ENCODE results near the gene ITGB7. TPM values are rescaled to one million over a fixed set of nuclear protein-coding genes. Genes with fewer than 3 reads are reported as not detected.
A peak's percentile ranks its signal among the peaks of the same experiment; 100 is the strongest.

Gene ITGB7
- polyA plus RNA-seq, 3 donors = 24.1 to 33.1 (median 28.4) TPM

DNA sequence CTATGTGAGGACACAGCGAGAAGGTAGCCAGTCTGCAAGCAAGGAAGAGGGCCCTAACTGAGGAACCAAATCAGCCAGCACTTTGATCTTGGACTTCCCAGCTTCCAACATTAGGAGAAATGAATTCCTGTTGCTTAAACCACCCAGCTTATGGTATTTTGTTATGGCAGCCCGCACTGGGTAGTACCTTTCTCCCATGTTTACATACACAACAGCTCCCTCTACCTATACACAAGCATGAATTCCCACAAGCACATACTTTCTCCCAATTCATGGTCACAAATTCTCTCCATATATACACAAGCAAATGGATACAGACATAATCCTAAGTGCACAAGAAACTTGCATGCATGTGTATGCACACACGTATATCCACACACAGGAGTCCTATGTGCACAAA, 7.4 kb downstream of the ITGB7 start:
- intact Hi-C loops (cut with micrococcal nuclease) = loop anchor here (2.0 to 5.0 kb wide), 2 partner anchors 41 to 132 kb away; no protein-coding TSS in a partner anchor
- no peak overlapping the region for H3K27ac Mint-ChIP-seq
- Histone ChIP-seq H3K4me3 (replicated peaks in 1 of 3; ENCODE audit: low read depth in 2 of 3, low read length in 3 of 3) (no peak overlapping the region), H3K4me2 (replicated peaks; ENCODE audit: extremely low read depth, low read length, poor library complexity, severe bottlenecking) (no peak overlapping the region), H3K36me3 (replicated peaks in 1 of 2; ENCODE audit: control insufficient read depth in 1 of 2, insufficient read depth in 2 of 2, low read length in 2 of 2) (peaks cover 16 to 27% of the 10 kb centered on the region in 2 donors), H2AFZ (ENCODE audit: insufficient read depth, low read depth, low read length, poor library complexity, severe bottlenecking) (no peak overlapping the region), H3K9me3 (replicated peaks in 1 of 2; ENCODE audit: control insufficient read depth in 1 of 2, insufficient read depth in 1 of 2, low read length in 2 of 2) (no peaks in the 10 kb centered on the region), H3K27me3 (ENCODE audit: control insufficient read depth in 2 of 2, insufficient read depth in 2 of 2, low read length in 2 of 2) (no peaks in the 10 kb centered on the region), H3K79me2 (ENCODE audit: insufficient read depth, low read length) (peaks cover 20% of the 10 kb centered on the region), H3K9ac (ENCODE audit: insufficient read depth, low read length, poor library complexity, severe bottlenecking) (no peak overlapping the region), H4K20me1 (ENCODE audit: insufficient read depth, low read length) (no peaks in the 10 kb centered on the region), H3K4me1 (ENCODE audit: control insufficient read depth in 1 of 2, insufficient read depth in 2 of 2, low read length in 2 of 2) (peaks cover 34 to 41% of the 10 kb centered on the region in 2 donors), H3K27ac (ENCODE audit: low read depth in 1 of 2, low read length in 2 of 2) (no peak overlapping the region)
- WGBS (ENCODE audit: insufficient coverage) = 100% methylated on average over 2 of the region's 3 CpGs
- H3K4me3 Mint-ChIP-seq = no peak overlapping the region
- H3K9me3 Mint-ChIP-seq = peaks cover 0 to 1% (median 0%) of the 10 kb centered on the region in 7 donors
- TF ChIP-seq, protein P1, sequence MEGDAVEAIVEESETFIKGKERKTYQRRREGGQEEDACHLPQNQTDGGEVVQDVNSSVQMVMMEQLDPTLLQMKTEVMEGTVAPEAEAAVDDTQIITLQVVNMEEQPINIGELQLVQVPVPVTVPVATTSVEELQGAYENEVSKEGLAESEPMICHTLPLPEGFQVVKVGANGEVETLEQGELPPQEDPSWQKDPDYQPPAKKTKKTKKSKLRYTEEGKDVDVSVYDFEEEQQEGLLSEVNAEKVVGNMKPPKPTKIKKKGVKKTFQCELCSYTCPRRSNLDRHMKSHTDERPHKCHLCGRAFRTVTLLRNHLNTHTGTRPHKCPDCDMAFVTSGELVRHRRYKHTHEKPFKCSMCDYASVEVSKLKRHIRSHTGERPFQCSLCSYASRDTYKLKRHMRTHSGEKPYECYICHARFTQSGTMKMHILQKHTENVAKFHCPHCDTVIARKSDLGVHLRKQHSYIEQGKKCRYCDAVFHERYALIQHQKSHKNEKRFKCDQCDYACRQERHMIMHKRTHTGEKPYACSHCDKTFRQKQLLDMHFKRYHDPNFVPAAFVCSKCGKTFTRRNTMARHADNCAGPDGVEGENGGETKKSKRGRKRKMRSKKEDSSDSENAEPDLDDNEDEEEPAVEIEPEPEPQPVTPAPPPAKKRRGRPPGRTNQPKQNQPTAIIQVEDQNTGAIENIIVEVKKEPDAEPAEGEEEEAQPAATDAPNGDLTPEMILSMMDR (IDR thresholded peaks at IDR 0.05) = no peak
- H3K4me1 Mint-ChIP-seq = peaks cover 46% of the 10 kb centered on the region
- H3K27me3 Mint-ChIP-seq (ENCODE audit: low read depth in 3 of 3) = peaks cover 12 to 14% (median 14%) of the 10 kb centered on the region in 3 donors
- peaks cover 35 to 37% of the 10 kb centered on the region in 2 donors for H3K36me3 Mint-ChIP-seq
- no peak for DNase-seq

DNA sequence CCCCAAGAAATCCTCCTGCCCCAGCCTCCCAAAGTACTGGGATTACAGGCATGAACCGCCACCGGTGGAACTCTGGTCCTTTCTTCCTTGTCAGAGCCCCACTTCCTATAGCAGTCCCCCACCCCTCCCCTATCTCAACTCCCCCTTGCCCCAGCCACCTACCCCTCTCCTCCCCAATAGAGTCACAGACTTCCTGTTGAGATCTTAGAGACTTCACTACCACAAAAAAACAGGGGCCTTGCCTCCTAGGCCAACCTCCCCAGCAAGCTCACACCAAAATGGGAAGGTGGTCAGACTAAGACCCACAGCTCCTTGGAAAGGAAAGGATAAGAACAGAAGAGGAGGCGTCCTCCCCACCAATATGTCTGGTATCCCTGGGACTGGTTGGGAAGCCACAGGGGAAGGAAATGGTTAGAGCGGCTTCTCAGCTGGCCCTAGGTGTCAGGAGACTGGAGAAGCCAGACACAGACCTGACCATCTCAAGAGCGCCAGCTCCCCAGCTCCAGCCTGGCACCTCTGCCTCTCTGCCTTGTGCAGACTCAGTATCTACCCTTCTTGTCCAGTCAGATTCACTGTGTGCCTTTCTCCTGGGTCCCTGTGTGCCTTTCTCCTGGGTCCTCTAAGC, 8.5 kb downstream of the ITGB7 start:
- H3K9ac ChIP-seq (ENCODE audit: insufficient read depth, low read length, poor library complexity, severe bottlenecking) = no peak overlapping the region
- DNase-seq = no peak

More for the DNA sequence above, 8.5 kb downstream of the ITGB7 start:
- Histone ChIP-seq H3K79me2 (ENCODE audit: insufficient read depth, low read length) (peaks cover 9% of the 10 kb centered on the region), H3K27ac (ENCODE audit: low read depth in 1 of 2, low read length in 2 of 2) (no peak overlapping the region), H2AFZ (ENCODE audit: insufficient read depth, low read depth, low read length, poor library complexity, severe bottlenecking) (no peak overlapping the region), H3K36me3 (replicated peaks in 1 of 2; ENCODE audit: control insufficient read depth in 1 of 2, insufficient read depth in 2 of 2, low read length in 2 of 2) (peaks cover 16 to 37% of the 10 kb centered on the region in 2 donors), H3K4me1 (ENCODE audit: control insufficient read depth in 1 of 2, insufficient read depth in 2 of 2, low read length in 2 of 2) (peaks cover 25 to 30% of the 10 kb centered on the region in 2 donors), H3K4me3 (replicated peaks in 1 of 3; ENCODE audit: low read depth in 2 of 3, low read length in 3 of 3) (no peak overlapping the region), H4K20me1 (ENCODE audit: insufficient read depth, low read length) (no peaks in the 10 kb centered on the region), H3K27me3 (ENCODE audit: control insufficient read depth in 2 of 2, insufficient read depth in 2 of 2, low read length in 2 of 2) (no peaks in the 10 kb centered on the region), H3K4me2 (replicated peaks; ENCODE audit: extremely low read depth, low read length, poor library complexity, severe bottlenecking) (no peak overlapping the region), H3K9me3 (replicated peaks in 1 of 2; ENCODE audit: control insufficient read depth in 1 of 2, insufficient read depth in 1 of 2, low read length in 2 of 2) (no peaks in the 10 kb centered on the region)
- Mint-ChIP-seq H3K9me3 (no peaks in the 10 kb centered on the region), H3K4me1 (peaks cover 37% of the 10 kb centered on the region), H3K4me3 (peak overlapping the region in 1 of 2 donors; percentile 75), H3K27me3 (ENCODE audit: low read depth in 3 of 3) (peaks cover 12 to 17% (median 15%) of the 10 kb centered on the region in 3 donors), H3K27ac (peak overlapping the region in 2 of 7 donors; percentile 64 to 86), H3K36me3 (peaks cover 44% of the 10 kb centered on the region in 2 donors)
- 17% methylated on average over 4 of the region's 5 CpGs for WGBS (ENCODE audit: insufficient coverage)
- TF ChIP-seq, protein P1 (IDR thresholded peaks at IDR 0.05) = no peak
- intact Hi-C loops (cut with micrococcal nuclease) = loop anchor here (5.0 kb wide), 1 partner anchor 131 kb away; no protein-coding TSS in a partner anchor

Data from CD14-positive monocyte (primary cell).